HepG2 (cell line): ENCODE data around the gene DCAF6. TPM values are rescaled to one million over a fixed set of nuclear protein-coding genes. Genes with fewer than 3 reads are reported as not detected.

ENCODE experiments used
- ATAC-seq: fragments of 200-7000 bp; cut with Tn5 transposase; 3 replicates; pipeline ENCODE4 v1.9.1; 2020; ENCODE audit warnings: mild to moderate bottlenecking, moderate library complexity
- BruUV-seq: library from RNA; stranded (reverse); fragments of 400-500 nt; replicated peaks from 2 replicates; lab custom pipeline; 2021; lab: Mats Ljungman, UMichigan
- CTCF ChIA-PET: fragments of 300-600 bp; formaldehyde crosslinking; extraction: SDS; loops from one replicate; lab custom pipeline; 2021; ENCODE audit warnings: low total read pairs, inconsistent platforms, low intra/inter-chr PET ratio; lab: Yijun Ruan, JAX
- POLR2A ChIA-PET: fragments of 350-600 bp; sonication (Branson Sonifier 250); formaldehyde crosslinking; loops from one replicate; lab custom pipeline; 2020; ENCODE audit warnings: antibody characterized with exemption, inconsistent platforms; lab: Yijun Ruan, JAX
- DNase-seq: peaks from one replicate; pipeline ENCODE4 v3.0.0-alpha.2; 2015; ENCODE audit warnings: low spot score
- FAIRE-seq: peaks from 3 replicates; lab custom pipeline; 2011; peaks lifted over from hg19 to GRCh38; lab: Jason Lieb, UNC
- H2AFZ ChIP-seq: one replicate; pipeline ENCODE4 v1.6.1; 2011; ENCODE audit warnings: low read length, inconsistent platforms
- H3K27ac ChIP-seq: fragments of 300-600 bp; 3 replicates; pipeline ENCODE4 v1.8.0; 2011; ENCODE audit warnings: mixed run types, mild to moderate bottlenecking, mixed read lengths, low read length, inconsistent platforms; ENCODE audit not compliant: insufficient read depth; ENCODE audit errors: extremely low read length
- H3K27me3 ChIP-seq, 2 experiments: fragments of 200-600 bp in 1 of 2; 2 replicates in 1 of 2; 3 replicates in 1 of 2; pipeline versions ENCODE4 v1.6.0 to v1.8.0; 2011; ENCODE audit warnings: low read length in 2 of 2, mild to moderate bottlenecking in 2 of 2, moderate library complexity in 2 of 2, inconsistent platforms in 1 of 2; ENCODE audit not compliant: insufficient read depth in 2 of 2, control insufficient read depth in 1 of 2
- H3K36me3 ChIP-seq, 2 experiments: fragments of 200-600 bp in 1 of 2; replicated peaks in 1 of 2; 2 replicates in 1 of 2; 3 replicates in 1 of 2; pipeline versions ENCODE4 v1.5.1 to v1.8.0; 2011; ENCODE audit warnings: low read length in 2 of 2, inconsistent platforms in 1 of 2; ENCODE audit not compliant: insufficient read depth in 2 of 2, control insufficient read depth in 1 of 2
- H3K4me1 ChIP-seq: 2 replicates; pipeline ENCODE4 v1.5.1; 2012; ENCODE audit warnings: low read length, inconsistent platforms; ENCODE audit not compliant: insufficient read depth
- H3K4me2 ChIP-seq: 2 replicates; pipeline ENCODE4 v1.6.0; 2011; ENCODE audit warnings: low read depth, low read length, inconsistent platforms
- H3K4me3 ChIP-seq, 3 experiments: fragments of 200-600 bp in 1 of 3; sonication (generic), shearing (Covaris generic) in 1 of 3; replicated peaks in 1 of 3; 2 replicates each; pipeline ENCODE4 v1.5.1; 2011 to 2016; ENCODE audit warnings: low read length in 3 of 3, inconsistent platforms in 2 of 3, low read depth in 2 of 3, mild to moderate bottlenecking in 2 of 3, control low read depth in 1 of 3, mixed read lengths in 1 of 3; ENCODE audit not compliant: insufficient read depth in 1 of 3
- H3K79me2 ChIP-seq: one replicate; pipeline ENCODE4 v1.6.1; 2011; ENCODE audit warnings: low read length, inconsistent platforms; ENCODE audit not compliant: insufficient read depth
- H3K9ac ChIP-seq: 2 replicates; pipeline ENCODE4 v1.6.0; 2011; ENCODE audit warnings: mild to moderate bottlenecking, low read depth, low read length, inconsistent platforms; ENCODE audit not compliant: insufficient read depth
- H3K9me3 ChIP-seq: 2 replicates; pipeline ENCODE4 v1.5.1; 2012; ENCODE audit warnings: mild to moderate bottlenecking, low read length
- H4K20me1 ChIP-seq: 2 replicates; pipeline ENCODE4 v1.6.0; 2011; ENCODE audit warnings: inconsistent platforms, mild to moderate bottlenecking, low read length, moderate library complexity; ENCODE audit not compliant: insufficient read depth
- ATF5 ChIP-seq: sonication (generic); formaldehyde crosslinking; IDR thresholded peaks from 2 replicates; pipeline ENCODE4 v1.4.0; 2020; ENCODE audit warnings: mild to moderate bottlenecking, low read depth, missing genetic modification reagents
- BHLHE40 ChIP-seq: IDR thresholded peaks from 2 replicates; pipeline ENCODE4 v1.6.1; 2011; ENCODE audit warnings: low read length, improper control_type of control experiment
- KDM3A ChIP-seq: IDR thresholded peaks from 2 replicates; pipeline ENCODE4 v1.6.1; 2018; ENCODE audit warnings: low read depth, missing compliant biosample characterization
- KLF9 ChIP-seq: IDR thresholded peaks from 2 replicates; pipeline ENCODE4 v1.6.1; 2016; ENCODE audit warnings: low read depth
- RFX5 ChIP-seq: IDR thresholded peaks from 2 replicates; pipeline ENCODE4 v1.6.1; 2011; ENCODE audit warnings: low read depth, low read length, improper control_type of control experiment
- SNAPC4 ChIP-seq: sonication (generic); formaldehyde crosslinking; IDR thresholded peaks from 2 replicates; pipeline ENCODE4 v1.4.0; 2020; ENCODE audit warnings: mild to moderate bottlenecking, missing genetic modification reagents
- ZNF33B ChIP-seq: sonication (generic); formaldehyde crosslinking; IDR thresholded peaks from 2 replicates; pipeline ENCODE4 v1.5.1; 2020; ENCODE audit warnings: mild to moderate bottlenecking, missing genetic modification reagents
- ZNF550 ChIP-seq: sonication (generic); formaldehyde crosslinking; IDR thresholded peaks from 2 replicates; pipeline ENCODE4 v1.4.0; 2020; ENCODE audit warnings: mild to moderate bottlenecking, missing genetic modification reagents, borderline replicate concordance
- ZNF609 ChIP-seq: sonication (generic); formaldehyde crosslinking; IDR thresholded peaks from 2 replicates; pipeline ENCODE4 v1.4.0; 2020; ENCODE audit warnings: mild to moderate bottlenecking, missing genetic modification reagents, borderline replicate concordance
- WGBS: methylation state at CpG from one replicate; pipeline ENCODE4 v1.1.6; 2017; ENCODE audit warnings: low lambda C conversion rate; 5-methylcytosine and 5-hydroxymethylcytosine counted together
- in situ Hi-C: cut with HindIII; loops from 2 replicates; pipeline ENCODE4 v1.10.0; 2017; ENCODE audit warnings: low pct_unique_long_range_greater_than_20kb; ENCODE audit not compliant: extremely low pct_ligation_motif_present
- intact Hi-C: fragments of 100-400 bp; cut with micrococcal nuclease; formaldehyde crosslinking; loops from one replicate; pipeline ENCODE4 v1.10.0; 2022; ENCODE audit not compliant: unreplicated experiment
- polyA plus RNA-seq, 8 experiments: library from polyadenylated mRNA; depleted of rRNA in 3 of 8; stranded (reverse) in 7 of 8; unstranded in 1 of 8; fragments of >200 nt; fragmentation: Illumina TruSeq in 4 of 8; extraction: Trizol in 4 of 8; gene quantifications; 2 replicates each; pipeline versions ENCODE4 v1.2.1 to v1.2.3, GENCODE V29; 2011 to 2016; ENCODE audit warnings: low read depth in 4 of 8, missing spikeins in 1 of 8, mixed read lengths in 1 of 8; ENCODE audit not compliant: insufficient read depth in 1 of 8
- total RNA-seq, 5 experiments: library from RNA; depleted of rRNA; stranded (reverse); fragments of >200 nt; fragmentation: Illumina TruSeq; extraction: Trizol; gene quantifications; 2 replicates each; pipeline ENCODE4 v1.2.3, GENCODE V29; 2016; ENCODE audit warnings: low read depth in 1 of 5

The DCAF6 gene
- total and polyA plus RNA-seq, 2 of the 13 experiments (the other 11 are each of a cell fraction or from before 2014, with no cell fraction given): 24.7 to 33.7 TPM

GRCh38 chr1:167966050-167966449 lies 29.6 kb downstream of the DCAF6 start (continued):
- TF ChIP-seq SNAPC4 (CRISPR knock-in tag): no peak

GRCh38 chr1:167968569-167968968 lies 32.1 kb downstream of the DCAF6 start:
- H3K4me3 ChIP-seq: no peak overlapping the region
- intact Hi-C loops: no loop called here
- no TSS peak for BruUV-seq
- peaks cover 15% of the 10 kb centered on the region for H3K4me1 ChIP-seq
- in situ Hi-C loops: no loop called here
- no peak overlapping the region for H2AFZ ChIP-seq
- no peaks in the 10 kb centered on the region for H3K9me3 ChIP-seq
- ATAC-seq (no peak), FAIRE-seq (no peak), DNase-seq (no peak)
- H3K36me3 ChIP-seq: peaks cover 3 to 16% of the 10 kb centered on the region in 2 experiments; a peak in 2 of 5 replicates
- H3K9ac ChIP-seq: no peak overlapping the region
- H4K20me1 ChIP-seq: no peaks in the 10 kb centered on the region
- ChIA-PET POLR2A (no interaction called here), CTCF (no interaction called here)
- H3K4me2 ChIP-seq: no peak overlapping the region
- 100% methylated on average over 3 of the region's 3 CpGs for WGBS
- H3K79me2 ChIP-seq: peaks cover 15% of the 10 kb centered on the region
- H3K27me3 ChIP-seq: no peaks in the 10 kb centered on the region
- no peak overlapping the region for H3K27ac ChIP-seq
- TF ChIP-seq KDM3A (CRISPR knock-in tag) (no peak), ATF5 (CRISPR knock-in tag) (no peak), ZNF550 (CRISPR knock-in tag) (no peak), BHLHE40 (no peak), ZNF33B (CRISPR knock-in tag) (no peak), RFX5 (no peak), KLF9 (no peak), ZNF609 (CRISPR knock-in tag) (no peak)
